DMS 273 treated with DMSO at 0.1 percent for 48 hours (cell line): ENCODE results near the gene TLX1.

Source experiments
- DNase-seq: peaks from one replicate; lab custom pipeline; 2025; lab: John Stamatoyannopoulos, UW

TLX1 gene

DNA sequence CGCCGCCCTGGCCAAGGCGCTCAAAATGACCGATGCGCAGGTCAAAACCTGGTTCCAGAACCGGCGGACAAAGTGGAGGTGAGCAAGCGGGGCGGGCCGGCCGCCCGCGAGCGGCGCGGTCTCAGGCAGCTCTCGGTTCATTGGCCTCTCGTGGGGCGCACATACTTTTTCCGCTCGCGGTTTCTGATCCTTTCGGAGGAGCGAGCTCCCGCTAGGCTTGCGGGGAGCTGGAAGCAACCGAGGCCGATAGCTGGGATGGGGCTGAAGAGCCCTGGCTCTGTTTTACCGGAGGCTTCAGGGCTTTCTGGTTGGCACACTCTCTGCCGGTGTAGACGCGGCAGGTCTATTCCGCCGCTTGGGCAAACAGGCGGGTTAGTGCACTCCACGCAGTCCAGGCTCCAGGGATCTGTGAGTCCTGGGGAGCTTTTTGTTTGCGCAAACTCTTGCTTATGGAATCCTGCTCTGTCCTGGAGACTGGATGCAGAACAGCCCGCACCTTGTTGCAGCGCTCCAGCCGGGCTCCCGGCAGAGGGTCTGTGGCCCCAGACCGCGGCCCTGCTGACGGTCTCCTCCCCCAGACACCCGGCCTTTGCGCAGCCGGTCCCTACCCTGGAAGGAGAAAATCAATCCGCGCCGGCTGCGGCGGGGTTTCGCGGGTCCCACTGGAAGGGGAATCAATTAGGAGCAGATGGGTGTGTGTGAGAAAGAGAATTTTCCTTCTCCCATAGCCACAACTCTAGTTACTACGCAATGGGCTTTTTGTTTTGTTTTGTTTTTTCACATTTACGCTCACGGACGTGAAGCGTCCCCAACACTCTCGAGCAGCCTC is 3.4 kb downstream of the TLX1 start:
- DNase-seq: no peak

DNA sequence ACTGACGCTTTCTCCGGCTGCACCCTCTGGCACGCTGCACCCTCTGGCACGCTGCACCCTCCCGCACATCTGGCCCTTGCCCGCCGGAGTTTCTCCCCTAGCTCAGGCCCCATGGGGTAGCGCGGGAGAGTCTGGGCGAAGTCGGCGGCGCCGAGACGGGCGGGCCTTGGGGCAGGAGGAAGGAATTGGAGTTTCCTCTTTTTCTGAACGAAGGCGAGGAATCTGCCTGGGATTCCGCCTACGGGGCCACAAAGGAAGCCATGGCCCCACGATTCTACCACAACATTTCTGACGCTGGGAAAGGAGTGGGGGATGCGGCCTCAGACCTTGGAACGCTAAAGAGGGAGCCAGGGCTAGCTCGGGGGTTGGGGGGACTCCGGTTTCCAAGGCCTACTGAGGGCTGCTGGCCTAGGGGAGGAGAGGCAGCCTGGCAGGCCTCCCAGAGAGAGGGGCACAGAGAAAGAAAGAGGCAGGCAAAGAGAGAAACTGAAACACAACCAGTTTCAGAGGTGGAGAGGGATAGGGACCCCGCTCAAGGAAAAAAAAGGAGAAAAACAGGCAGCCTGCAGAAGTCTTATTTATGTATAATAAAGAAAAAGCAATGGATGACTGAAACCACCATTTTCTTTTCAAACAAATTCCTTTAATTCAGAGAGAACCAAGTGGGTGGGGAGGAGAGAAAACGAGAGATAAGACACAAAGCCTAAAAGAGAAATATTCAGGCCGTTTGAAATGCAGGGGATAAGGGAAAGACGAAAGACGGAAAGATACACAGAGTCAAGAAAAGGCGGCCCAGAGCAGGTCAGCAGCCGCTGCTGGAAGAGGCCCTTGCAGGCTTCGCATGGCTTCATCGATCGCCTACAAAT is 4.3 kb downstream of the TLX1 start:
- DNase-seq: no peak

DNA sequence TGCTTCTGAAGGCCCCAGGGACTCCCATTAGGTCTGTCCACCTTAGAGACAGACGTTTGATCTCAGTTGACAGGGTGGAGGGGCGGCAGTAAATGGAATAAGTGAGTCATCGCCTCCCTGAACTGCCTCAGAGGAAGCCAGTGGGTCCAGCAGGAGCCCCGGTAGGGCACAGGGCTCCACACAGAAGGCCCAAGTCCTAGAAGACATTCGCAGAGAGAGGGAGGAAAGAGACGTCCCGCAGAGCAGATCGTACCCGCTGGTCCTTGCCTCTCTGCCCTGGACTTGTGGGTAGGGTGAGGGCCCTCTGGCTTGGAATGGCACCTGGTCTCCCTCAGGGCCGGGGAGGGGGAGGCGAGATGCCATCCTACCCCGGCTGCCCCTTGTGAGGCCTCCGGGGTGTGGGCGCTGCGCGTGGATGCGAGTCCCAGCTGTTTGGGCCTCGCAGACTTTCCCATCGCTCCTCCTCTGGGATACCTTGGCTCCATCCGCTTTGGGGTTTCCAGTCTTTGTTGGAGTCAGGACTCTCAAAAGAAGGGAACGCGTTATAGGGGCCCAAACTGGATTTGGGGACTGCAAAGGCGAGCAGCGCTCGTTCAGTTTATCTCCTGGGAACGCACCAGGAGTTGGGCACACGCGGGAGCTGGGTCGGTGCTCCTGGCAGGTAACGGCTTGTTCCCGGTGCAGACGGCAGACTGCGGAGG is 5.1 kb downstream of the TLX1 start:
- DNase-seq: no peak

DNA sequence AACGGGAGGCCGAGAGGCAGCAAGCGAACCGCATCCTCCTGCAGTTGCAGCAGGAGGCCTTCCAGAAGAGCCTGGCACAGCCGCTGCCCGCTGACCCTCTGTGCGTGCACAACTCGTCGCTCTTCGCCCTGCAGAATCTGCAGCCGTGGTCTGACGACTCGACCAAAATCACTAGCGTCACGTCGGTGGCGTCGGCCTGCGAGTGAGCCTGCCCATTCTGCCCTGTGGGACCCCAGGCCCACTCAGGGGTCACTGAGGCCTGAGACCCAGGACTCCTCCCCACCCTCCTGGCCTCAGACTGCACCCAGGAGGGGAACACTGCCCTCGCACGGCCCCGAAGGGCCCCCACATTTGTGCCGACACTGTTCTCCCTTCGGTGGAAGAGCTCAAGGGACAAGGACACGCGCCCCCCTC is 5.6 kb downstream of the TLX1 start:
- no peak for DNase-seq

DNA sequence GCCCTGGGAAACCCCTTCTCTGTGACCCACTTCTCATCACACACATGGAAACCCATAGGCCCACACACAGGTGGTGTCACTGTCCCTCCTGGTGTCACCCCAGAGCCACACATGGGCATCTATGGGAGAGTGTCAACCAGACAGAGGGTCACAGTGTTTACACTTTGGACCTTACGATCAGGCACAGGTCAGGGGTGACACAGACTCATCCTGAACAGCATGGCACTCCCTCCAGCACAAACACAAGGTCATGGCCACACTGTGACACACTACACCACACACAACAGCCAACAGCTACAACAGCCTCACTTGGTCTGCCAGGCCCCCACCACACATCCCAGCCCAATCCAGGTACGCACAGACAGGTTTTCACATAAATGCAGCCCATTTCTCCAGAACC is 6.2 kb downstream of the TLX1 start:
- DNase-seq: no peak

DNA sequence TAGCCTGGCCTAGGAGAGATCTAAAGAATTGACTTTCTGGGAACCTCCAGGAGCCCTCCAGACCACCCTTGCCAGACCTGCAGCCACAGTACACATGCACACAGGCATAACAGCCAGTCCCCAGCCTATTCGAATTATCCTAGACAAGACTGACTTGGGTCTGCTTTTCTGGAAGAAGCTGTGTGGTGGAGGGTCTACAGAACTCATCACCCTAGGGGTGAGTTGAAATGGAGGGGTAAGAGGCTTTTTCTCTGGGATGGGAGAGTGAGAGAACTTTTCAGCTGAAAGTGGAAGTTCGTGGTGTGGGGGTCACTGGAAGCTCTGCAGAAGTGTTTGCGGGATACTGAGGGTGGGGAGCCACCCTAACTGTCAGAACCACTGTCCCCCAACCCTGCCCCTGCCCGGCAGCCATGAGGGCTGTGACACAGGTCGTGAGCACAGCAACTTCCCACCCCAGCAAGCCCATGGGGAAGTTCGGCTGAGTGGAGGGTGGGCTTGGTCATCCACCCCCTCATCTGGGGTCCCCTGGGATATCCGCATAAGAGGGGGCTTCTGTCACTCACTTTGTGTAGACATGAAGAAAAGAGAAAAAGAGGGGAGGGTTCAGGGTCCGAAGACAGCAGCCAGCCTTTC is 7.8 kb downstream of the TLX1 start:
- no peak for DNase-seq

DNA sequence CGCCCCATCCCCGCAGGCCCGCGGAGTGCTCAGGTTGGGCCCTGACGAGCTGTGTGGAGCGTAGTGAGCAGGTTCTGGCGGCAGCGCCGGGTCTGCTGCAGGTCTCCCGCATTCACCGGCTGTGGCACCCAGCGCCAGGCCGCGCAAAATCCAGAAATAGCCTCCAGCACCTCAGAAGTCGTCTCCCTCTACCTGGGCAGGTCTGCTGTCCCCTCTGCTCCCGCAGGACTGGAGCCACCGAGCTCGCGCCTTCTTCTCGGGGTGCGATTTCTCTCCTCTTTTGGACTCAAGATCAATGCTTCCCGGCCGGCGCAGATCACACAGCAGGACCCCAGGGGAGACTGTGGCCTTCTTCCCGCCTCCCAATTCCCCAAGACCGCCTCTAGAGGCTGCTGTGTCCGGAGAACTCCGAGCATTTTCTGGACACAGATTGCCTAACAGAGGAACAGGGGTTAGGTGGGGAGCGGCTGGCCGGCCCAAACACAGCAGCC is 8.4 kb downstream of the TLX1 start:
- no peak for DNase-seq

DNA sequence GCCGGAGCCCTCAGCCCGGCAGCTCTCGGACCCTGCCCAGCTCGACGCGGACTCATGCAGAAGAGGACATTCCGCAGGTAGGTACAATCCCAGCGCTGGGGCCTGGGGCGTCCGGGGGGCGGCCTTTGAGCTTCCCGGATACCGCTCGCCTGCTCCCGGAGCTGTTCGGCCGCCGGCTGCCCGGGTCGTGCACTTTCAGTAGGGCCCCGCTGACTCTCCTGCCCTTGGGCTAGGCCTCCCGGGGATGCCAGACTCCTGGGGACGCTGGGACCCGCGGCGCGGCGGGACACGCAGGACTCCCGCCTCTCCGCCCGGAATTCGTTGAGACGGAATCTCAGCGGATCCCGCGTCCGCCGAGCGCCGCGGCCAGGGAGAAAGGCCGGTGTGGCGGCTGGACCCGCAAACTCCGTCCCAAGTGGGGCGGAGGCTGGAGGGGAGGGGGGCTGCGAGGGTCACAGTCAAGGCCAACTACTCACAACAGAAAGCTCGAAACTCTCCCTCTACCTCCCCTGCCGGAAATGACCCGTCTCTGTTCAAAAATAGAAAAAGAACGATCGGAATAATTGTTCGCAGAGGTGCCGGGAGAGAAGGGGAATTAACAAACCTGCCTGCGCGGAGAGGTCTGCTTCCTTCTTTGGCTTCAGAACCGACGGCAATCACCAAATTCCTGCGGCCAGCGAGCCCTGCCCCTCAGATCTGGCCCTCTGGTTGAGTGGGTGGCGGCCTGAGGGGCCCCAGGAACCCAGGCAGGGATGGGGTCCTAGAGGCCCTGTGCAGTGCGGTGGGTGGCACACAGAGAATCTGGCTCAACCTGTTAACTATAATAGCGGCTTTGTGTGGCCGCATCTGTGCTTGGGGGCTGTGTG is 9.2 kb downstream of the TLX1 start:
- no peak for DNase-seq

DNA sequence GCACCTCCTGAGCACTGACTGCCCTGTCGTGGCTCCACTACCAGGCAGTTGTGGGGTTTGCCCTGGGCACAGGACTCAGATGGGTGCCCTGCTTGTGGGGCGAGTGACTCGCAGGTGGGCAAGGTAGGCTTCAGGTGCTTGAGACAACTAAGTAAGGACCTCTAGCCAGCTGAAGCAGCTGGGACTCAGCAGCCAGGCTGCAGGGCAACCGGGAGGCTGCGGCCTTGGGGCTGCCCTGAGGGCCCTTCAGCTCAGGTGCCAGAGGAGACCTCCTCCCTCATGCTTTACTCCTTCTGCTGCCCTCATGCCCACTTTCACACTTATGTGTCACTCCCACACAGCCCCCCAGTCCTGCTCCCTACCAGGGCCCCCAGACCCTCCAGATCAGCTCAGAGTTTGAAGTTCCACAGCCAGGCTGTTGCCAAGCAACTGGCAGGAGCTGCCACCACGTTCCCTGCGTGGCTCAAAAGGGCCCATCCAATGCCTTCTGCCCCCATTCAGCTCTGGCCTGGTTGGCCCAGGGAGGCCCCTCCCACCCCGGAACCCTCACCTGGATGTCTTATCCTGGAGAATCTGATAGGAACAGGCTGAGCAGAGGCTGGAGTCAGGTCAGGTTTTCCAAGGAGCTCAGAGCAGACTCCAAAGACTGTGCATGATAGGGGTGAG is 10.0 kb downstream of the TLX1 start:
- DNase-seq: no peak

DNA sequence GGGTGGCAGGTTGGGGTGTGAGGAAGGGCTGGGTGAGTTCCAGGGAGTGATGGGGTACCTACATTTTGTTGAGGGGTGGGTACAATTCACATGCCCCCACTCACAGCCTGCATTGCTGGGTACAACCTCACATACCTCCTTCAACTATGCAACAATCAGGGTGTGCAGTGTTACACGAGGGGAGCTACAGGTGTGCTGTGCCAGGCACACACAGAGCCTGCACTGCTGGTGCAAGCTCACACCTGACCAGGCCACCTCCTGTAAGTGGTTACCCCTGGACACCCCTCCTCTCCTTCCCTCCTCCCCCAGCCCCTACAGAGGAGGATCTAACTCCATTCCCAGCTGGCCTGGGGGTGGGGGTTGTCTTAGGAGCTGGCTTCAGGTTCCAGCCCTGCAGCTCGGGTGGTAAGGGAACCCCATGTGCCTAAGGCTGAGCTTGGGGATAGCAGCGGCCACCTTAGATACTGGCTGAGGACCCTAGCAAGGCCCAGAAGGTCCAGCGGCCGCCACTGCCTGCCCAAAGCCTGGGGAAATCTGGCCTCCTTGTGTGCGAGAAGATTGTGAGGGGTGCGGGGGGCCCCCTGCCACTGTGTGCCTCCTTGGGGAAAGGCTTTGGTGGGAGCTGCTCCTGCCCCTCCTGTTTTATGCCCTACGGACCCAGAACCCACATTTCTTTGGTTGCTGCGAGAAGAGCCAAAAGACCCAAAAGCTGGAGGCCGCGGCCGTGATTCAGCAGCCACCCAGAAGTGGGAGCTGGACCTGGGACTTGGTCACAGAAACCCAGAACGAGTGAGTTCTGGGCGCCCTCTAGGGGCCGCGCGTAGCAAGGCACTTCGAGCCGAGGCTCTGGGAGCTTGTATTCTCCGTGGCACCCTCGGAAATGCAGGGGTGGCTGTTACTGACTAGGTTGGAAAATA is 10.8 kb downstream of the TLX1 start:
- peak; percentile 19 for DNase-seq

DNA sequence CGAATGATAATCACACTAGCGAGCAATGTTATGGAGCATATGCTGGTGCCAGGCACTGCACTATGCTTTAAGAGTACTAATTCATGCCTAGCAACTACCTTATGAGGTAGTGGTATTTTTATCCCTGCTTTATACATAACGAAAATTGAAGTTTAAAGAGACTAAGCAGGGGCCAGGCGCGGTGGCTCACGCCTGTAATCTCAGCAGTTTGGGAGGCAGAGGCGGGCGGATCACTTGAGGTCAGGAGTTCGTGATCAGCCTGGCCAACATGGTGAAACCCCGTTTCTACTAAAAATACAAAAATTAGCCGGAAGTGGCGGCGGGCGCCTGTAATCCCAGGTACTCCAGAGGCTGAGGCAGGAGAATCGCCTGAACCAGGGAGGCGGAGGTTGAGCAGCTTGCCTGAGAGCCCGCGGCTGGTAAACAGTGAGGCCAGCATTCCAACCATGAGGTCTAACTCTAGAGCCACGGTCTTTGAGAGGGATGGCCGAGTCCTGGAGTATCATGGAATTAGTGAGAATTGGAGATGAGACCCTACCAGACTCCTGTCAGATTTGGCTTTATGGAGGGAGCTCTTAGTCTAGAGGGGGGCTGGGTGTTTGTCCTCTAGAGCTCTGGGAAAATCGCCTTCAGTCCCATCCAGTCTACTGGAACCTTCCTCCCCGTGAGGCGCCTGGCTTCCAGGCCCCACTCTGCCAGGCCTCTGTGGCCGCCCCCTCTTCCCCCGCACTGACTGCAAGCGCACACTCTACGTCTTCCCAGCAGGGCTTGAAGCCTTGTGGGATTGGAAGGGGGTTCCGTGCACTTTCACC is 11.6 kb downstream of the TLX1 start:
- no peak for DNase-seq

DNA sequence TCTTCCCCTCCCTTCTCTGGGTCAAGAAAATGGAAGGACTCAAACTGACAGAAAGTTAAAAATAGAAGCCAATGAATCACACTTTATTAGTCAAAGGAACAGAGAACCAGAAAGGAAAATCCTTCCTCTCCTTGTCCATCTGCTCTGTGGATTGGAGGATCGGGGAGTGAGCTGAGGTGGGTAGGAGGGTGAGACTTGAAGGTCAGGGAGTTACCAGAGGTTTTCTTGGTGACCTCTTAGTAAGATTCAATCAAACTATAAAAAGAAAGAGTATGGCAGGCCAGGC is 12.2 kb downstream of the TLX1 start:
- DNase-seq: no peak

DNA sequence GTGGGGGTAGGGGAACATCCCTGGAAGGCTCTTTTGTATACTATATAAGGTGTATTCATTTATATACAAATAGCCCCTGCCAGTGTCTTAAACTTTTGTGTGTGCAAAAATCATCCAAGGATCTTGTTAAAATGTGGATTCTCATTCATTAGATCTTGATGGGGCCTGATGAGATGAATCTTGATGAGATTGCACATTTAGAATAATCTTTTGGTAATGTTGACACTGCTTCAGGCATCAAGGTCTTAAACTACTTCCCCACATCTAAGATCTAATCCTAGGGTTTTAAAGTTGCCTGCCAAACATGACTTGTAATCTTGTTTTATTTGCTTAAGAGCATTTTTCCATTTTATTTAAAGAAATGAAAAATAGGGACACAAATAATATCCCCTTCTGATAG is 13.0 kb downstream of the TLX1 start:
- no peak for DNase-seq

DNA sequence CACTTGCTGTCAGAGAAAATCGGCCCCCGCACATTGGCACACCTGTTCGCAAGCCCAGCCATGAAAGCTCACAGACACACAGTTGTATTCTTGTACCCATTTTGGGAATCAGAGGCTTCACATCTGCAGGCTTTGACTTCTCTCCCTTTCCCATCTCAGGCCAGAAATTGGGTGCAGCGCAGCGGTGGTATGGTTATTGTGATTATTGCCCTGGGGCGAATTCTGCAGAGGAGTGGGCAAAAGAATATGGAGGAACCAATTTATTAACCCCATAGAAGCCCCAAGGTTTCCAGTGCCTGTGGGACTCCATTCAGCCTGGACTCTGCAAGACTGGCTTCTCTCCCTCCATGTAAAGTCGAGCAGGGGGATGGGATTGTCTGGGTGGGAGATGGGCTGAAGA is 14.0 kb downstream of the TLX1 start:
- DNase-seq: no peak

DNA sequence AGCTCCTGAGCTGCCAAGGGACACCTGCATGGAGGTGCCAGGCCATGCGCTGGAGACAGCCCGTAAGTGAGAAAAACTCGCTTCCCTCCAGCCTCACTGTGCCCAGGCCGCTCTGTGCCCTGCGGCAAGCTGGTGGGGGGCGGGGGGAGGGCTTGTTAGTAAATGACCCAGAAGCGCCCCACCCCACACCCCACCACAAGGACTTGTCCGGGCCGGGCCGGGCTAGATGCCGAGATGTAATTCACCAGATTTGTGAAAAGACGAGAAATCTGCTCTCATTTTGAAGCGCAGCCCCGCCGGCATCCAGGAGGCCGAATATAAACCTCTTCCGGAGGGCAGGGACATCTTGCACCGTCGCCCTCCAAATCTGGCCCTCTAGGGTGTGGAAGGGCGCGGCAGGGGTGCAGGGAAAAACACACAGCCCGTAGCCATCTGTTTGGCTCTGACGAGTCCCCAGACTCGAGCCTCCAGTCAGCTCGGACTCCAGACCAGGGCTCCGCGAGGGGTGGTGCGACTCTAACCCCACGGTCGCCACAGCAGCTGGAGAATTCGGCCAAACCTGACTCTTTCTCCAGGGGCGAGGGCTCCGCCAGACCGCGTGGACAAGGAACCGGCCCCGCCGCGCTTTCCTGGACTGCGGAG is 14.8 kb downstream of the TLX1 start:
- no peak for DNase-seq

DNA sequence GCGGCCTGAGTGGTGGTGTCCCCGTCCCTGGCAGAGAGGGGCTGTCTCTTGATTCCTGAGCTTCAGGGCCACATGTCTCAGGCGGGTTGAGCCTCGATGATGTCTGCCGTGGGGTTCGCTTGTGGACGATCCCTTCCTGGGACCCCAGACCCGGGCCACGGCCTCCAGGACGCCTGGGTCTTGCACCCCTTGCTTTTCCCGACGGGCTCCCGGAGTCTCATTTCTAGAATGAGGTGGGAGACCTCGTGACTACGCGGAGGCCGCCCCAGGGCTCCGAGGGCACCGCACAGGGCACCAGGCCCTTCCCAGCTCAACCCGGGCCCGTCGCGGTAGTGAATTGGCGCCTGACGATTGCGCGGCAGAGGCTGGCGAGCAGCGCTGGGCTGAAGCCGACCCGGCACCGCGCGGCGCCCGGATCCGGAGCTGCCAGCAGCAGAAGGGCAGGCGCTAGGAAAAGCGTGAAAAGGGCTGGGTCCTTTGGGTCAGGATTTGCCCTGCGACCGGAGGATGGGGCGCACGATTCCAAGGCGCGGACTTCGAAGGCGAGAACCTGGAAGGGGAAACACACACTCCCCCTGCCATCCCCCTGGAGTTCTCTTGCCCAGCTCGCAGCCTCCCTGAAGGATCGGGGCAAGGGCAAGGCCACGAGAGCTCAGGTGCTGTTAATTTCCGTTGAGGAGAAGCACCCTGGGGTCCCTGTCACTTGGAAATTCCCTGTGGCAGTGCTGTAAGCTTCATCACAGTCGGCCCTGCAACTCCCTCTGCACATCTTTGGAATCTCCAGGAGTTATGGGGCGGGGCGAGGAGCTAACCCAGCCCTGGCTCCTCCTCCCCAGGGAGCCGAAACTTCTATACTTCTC is 15.5 kb downstream of the TLX1 start:
- no peak for DNase-seq

DNA sequence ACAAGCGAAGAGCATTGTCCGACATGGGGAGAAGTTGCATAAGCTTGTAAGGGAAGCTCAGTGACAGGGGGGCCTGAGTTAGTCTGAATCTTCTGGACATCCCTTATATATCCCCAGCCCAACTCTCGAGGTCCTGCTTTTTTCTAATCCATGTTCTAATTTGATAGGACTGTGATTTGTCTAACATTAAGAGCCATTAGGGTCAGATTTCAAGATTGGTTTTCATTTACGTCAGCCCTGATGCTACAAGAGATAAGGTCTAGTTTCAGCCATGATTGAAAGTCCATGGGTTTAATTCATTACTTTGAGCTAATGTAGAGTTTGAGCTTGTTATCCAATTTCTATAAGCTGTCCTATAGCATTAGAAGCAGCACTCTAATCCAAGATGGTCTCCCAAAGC is 20.3 kb downstream of the TLX1 start:
- no peak for DNase-seq
